ENCODE measurements around the gene ACP2.

DNA sequence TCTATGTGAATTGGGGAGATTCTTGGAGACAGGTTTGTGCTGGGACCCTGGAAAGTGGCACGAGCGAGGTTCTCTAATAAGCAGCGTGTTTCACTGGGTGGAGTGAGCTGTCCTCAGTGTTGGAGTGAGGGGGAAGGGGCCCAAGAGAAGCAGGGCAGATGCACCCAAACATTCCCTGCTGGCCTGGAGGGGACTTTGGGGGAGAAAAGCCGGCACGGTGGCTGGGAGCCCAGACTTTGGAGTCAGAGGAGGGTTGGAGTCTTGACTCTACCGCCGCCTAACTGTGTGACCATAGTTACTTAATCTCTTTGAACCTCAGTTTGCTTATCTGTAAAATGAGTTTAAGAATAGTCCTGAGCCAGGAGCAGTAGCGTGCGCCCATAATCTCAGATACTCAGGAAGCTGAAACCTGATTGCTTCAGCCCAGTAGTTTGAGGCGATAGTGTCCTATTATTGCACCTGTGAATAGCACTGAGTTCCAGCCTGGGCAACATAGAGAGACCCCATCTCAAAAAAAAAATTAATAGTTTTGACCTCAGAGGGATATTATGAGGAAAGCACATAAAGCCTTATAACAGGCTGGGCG is 9.8 kb upstream of the ACP2 start:
- TF ChIP-seq CTCF (IDR thresholded peaks at IDR 0.05; ENCODE audit: low read depth, low read length) (no peak), EZH2phosphoT487 (IDR thresholded peaks at IDR 0.05; ENCODE audit: low read depth) (no peak)

Measured in OCI-LY3 (cell line).